Breast epithelium (tissue), 4 donors: ENCODE results near the gene PTPN3. TPM values are rescaled to one million over a fixed set of nuclear protein-coding genes. Genes with fewer than 3 reads are reported as not detected.
"Not testable (repeated sequence)": the region's sequence is repeated elsewhere in the genome, so short reads cannot be mapped to it uniquely, and the experiment has no call there.

ENCODE experiments used
- DNase-seq, 2 donors: peaks; one replicate each; pipeline ENCODE4 v3.0.0-alpha.2; 2019; ENCODE audit warnings: low spot score in 2 of 2
- H3K27ac ChIP-seq, 2 donors: fragments of 200-600 bp; sonication (generic) in 1 of 2; one replicate each; pipeline ENCODE4 v1.5.1; 2016 to 2019; ENCODE audit warnings: mild to moderate bottlenecking in 1 of 2
- H3K27me3 ChIP-seq, 2 donors: fragments of 200-600 bp; sonication (generic) in 1 of 2; one replicate each; pipeline versions ENCODE4 v1.5.1 to v1.6.0; 2017 to 2019; ENCODE audit warnings: control low read depth in 1 of 2, mild to moderate bottlenecking in 1 of 2
- H3K36me3 ChIP-seq: fragments of 200-600 bp; one replicate; pipeline ENCODE4 v1.5.1; 2019
- H3K4me1 ChIP-seq, 2 donors: fragments of 200-600 bp; sonication (generic); one replicate each; pipeline ENCODE4 v1.5.1; 2016 to 2019; ENCODE audit warnings: control low read depth in 1 of 2
- H3K4me3 ChIP-seq, 3 donors: fragments of 200-600 bp; sonication (generic); 1 replicate in 2 of 3; 2 replicates in 1 of 3; pipeline ENCODE4 v1.5.1; 2016 to 2019; ENCODE audit warnings: mild to moderate bottlenecking in 3 of 3, moderate library complexity in 2 of 3
- H3K9me3 ChIP-seq, 2 donors: fragments of 200-600 bp; sonication (generic) in 1 of 2; one replicate each; pipeline ENCODE4 v1.5.1; 2016 to 2019; ENCODE audit warnings: control low read depth in 1 of 2
- CTCF ChIP-seq, 3 donors: fragments of 450-650 bp; IDR thresholded peaks; one replicate each; pipeline ENCODE4 v1.5.1; 2016 to 2017; ENCODE audit warnings: antibody characterized with exemption in 3 of 3, mild to moderate bottlenecking in 3 of 3, moderate library complexity in 3 of 3
- POLR2A ChIP-seq: fragments of 450-650 bp; IDR thresholded peaks from one replicate; pipeline ENCODE4 v1.6.1; 2016; ENCODE audit warnings: antibody characterized with exemption, mild to moderate bottlenecking, moderate library complexity
- POLR2AphosphoS5 ChIP-seq, 3 donors: sonication (generic); formaldehyde crosslinking; IDR thresholded peaks; one replicate each; pipeline ENCODE4 v1.6.1; 2017; ENCODE audit warnings: antibody characterized with exemption in 3 of 3
- intact Hi-C: fragments of 100-400 bp; cut with DNase I; formaldehyde crosslinking; loops from one replicate; pipeline ENCODE4 v1.15.1; 2023; ENCODE audit warnings: low total_unique reads
- total RNA-seq, 3 donors: library from RNA; depleted of rRNA; stranded (reverse); fragments of >200 nt; gene quantifications; one replicate each; pipeline ENCODE4 v1.1.0, GENCODE V29; 2016

The PTPN3 gene
- total RNA-seq, 3 donors from 2014 or later: 4.2 to 21.2 (median 14.4) TPM

GRCh38 chr9:109349421-109349846 is 148.7 kb downstream of the PTPN3 start:
- no peak overlapping the region for H3K4me3 ChIP-seq
- no peak for TF ChIP-seq POLR2A
- no peak for TF ChIP-seq POLR2AphosphoS5 (IDR thresholded peaks at IDR 0.05)
- no peak for TF ChIP-seq CTCF (IDR thresholded peaks at IDR 0.05)
- H3K27me3 ChIP-seq: no peaks in the 10 kb centered on the region
- intact Hi-C loops: no loop called here
- peaks cover 0 to 4% of the 10 kb centered on the region in 2 donors for H3K4me1 ChIP-seq
- no peak overlapping the region for H3K27ac ChIP-seq
- DNase-seq: no peak
- no peaks in the 10 kb centered on the region for H3K9me3 ChIP-seq
- no peaks in the 10 kb centered on the region for H3K36me3 ChIP-seq

- no peak overlapping the region for H3K27ac ChIP-seq
- peaks cover 0 to 4% of the 10 kb centered on the region in 2 donors for H3K4me1 ChIP-seq
- H3K27me3 ChIP-seq: no peaks in the 10 kb centered on the region
- no peak for DNase-seq
- intact Hi-C loops: no loop called here
- no peak overlapping the region for H3K4me3 ChIP-seq
- no peaks in the 10 kb centered on the region for H3K36me3 ChIP-seq
- H3K9me3 ChIP-seq: no peaks in the 10 kb centered on the region
- TF ChIP-seq POLR2A (no peak), POLR2AphosphoS5 (IDR thresholded peaks at IDR 0.05) (no peak), CTCF (IDR thresholded peaks at IDR 0.05) (no peak)
These were observed 151.2 kb downstream of the PTPN3 start for GRCh38 chr9:109346904-109347303.

- no peak for DNase-seq
- no peak for TF ChIP-seq POLR2A
- TF ChIP-seq POLR2AphosphoS5 (IDR thresholded peaks at IDR 0.05): no peak
- no peak for TF ChIP-seq CTCF (IDR thresholded peaks at IDR 0.05)
- Histone ChIP-seq H3K4me1 (peaks cover 0 to 4% of the 10 kb centered on the region in 2 donors), H3K4me3 (no peak overlapping the region), H3K27ac (peak overlapping the region; percentile 84 to 87), H3K27me3 (no peaks in the 10 kb centered on the region), H3K36me3 (no peaks in the 10 kb centered on the region), H3K9me3 (no peaks in the 10 kb centered on the region)
- intact Hi-C loops: no loop called here
These were observed 153.2 kb downstream of the PTPN3 start for GRCh38 chr9:109344866-109345265.

- H3K36me3 ChIP-seq: no peaks in the 10 kb centered on the region
- no peak overlapping the region for H3K4me3 ChIP-seq
- DNase-seq: peak in 1 of 2 donors; percentile 14
- peaks cover 0 to 4% of the 10 kb centered on the region in 2 donors for H3K4me1 ChIP-seq
- TF ChIP-seq POLR2A (no peak), POLR2AphosphoS5 (IDR thresholded peaks at IDR 0.05) (no peak), CTCF (IDR thresholded peaks at IDR 0.05) (no peak)
- H3K27ac ChIP-seq: no peak overlapping the region
- H3K27me3 ChIP-seq: no peaks in the 10 kb centered on the region
- H3K9me3 ChIP-seq: no peaks in the 10 kb centered on the region
- intact Hi-C loops: no loop called here
These were observed 155.2 kb downstream of the PTPN3 start for GRCh38 chr9:109342878-109343277.

- DNase-seq: peak in 1 of 2 donors; percentile 52
- peaks cover 0 to 4% of the 10 kb centered on the region in 2 donors for H3K4me1 ChIP-seq
- no peak overlapping the region for H3K4me3 ChIP-seq
- no peaks in the 10 kb centered on the region for H3K36me3 ChIP-seq
- intact Hi-C loops: no loop called here
- no peaks in the 10 kb centered on the region for H3K9me3 ChIP-seq
- no peaks in the 10 kb centered on the region for H3K27me3 ChIP-seq
- H3K27ac ChIP-seq: peak overlapping the region; percentile 8 to 54
- TF ChIP-seq CTCF (IDR thresholded peaks at IDR 0.05) (no peak), POLR2A (no peak), POLR2AphosphoS5 (IDR thresholded peaks at IDR 0.05) (no peak)
These were observed 156.5 kb downstream of the PTPN3 start for GRCh38 chr9:109341561-109341960.

GRCh38 chr9:109340979-109341378 is 157.1 kb downstream of the PTPN3 start:
- H3K4me1 ChIP-seq, H3K4me3 ChIP-seq, H3K9me3 ChIP-seq, intact Hi-C loops, H3K36me3 ChIP-seq, H3K27me3 ChIP-seq: not testable (repeated sequence)
- peak overlapping the region; percentile 8 to 54 for H3K27ac ChIP-seq
- peak in 1 of 2 donors; percentile 12 for DNase-seq
